Mesendoderm (in vitro differentiated cells): ENCODE results near the gene PRKAG2.

Experiments used
- DNase-seq: peaks from one replicate; pipeline ENCODE4 v3.0.0; 2013
- H2AK5ac ChIP-seq: 2 replicates; pipeline ENCODE4 v1.6.1; 2013; ENCODE audit warnings: low read length, inconsistent platforms
- H2BK120ac ChIP-seq: 2 replicates; pipeline ENCODE4 v1.6.1; 2013; ENCODE audit warnings: low read depth, mild to moderate bottlenecking, low read length, moderate library complexity, mixed read lengths
- H2BK15ac ChIP-seq: replicated peaks from 2 replicates; pipeline ENCODE4 v1.6.1; 2013; ENCODE audit warnings: low read depth, mild to moderate bottlenecking, moderate library complexity
- H2BK5ac ChIP-seq: 2 replicates; pipeline ENCODE4 v1.6.1; 2013; ENCODE audit warnings: low read length, inconsistent platforms
- H3K18ac ChIP-seq: 2 replicates; pipeline ENCODE4 v1.6.1; 2013; ENCODE audit warnings: mild to moderate bottlenecking, low read length, mixed read lengths
- H3K23ac ChIP-seq: one replicate; pipeline ENCODE4 v1.6.1; 2013; ENCODE audit warnings: low read length
- H3K27ac ChIP-seq: 2 replicates; pipeline ENCODE4 v1.5.1; 2013; ENCODE audit warnings: low read depth, mild to moderate bottlenecking, inconsistent platforms, low read length, moderate library complexity
- H3K27me3 ChIP-seq: 2 replicates; pipeline ENCODE4 v1.6.1; 2013; ENCODE audit warnings: low read length, control low read depth, mild to moderate bottlenecking, inconsistent platforms; ENCODE audit not compliant: insufficient read depth, poor library complexity
- H3K36me3 ChIP-seq: 2 replicates; pipeline ENCODE4 v1.6.1; 2013; ENCODE audit warnings: low read length, inconsistent platforms; ENCODE audit not compliant: control insufficient read depth, insufficient read depth
- H3K4ac ChIP-seq: one replicate; pipeline ENCODE4 v1.6.1; 2013; ENCODE audit warnings: low read depth, mild to moderate bottlenecking, low read length, moderate library complexity
- H3K4me1 ChIP-seq: 2 replicates; pipeline ENCODE4 v1.6.1; 2013; ENCODE audit warnings: low read depth, low read length, inconsistent platforms; ENCODE audit not compliant: control insufficient read depth
- H3K4me2 ChIP-seq: 2 replicates; pipeline ENCODE4 v1.6.1; 2013; ENCODE audit warnings: low read length
- H3K4me3 ChIP-seq: 2 replicates; pipeline ENCODE4 v1.5.1; 2013; ENCODE audit warnings: mild to moderate bottlenecking, low read length
- H3K56ac ChIP-seq: one replicate; pipeline ENCODE4 v1.6.1; 2013; ENCODE audit warnings: low read length
- H3K79me1 ChIP-seq: 2 replicates; pipeline ENCODE4 v1.6.1; 2013; ENCODE audit warnings: low read length, inconsistent platforms
- H3K79me2 ChIP-seq: 2 replicates; pipeline ENCODE4 v1.6.1; 2013; ENCODE audit warnings: mild to moderate bottlenecking, low read length; ENCODE audit not compliant: control insufficient read depth, insufficient read depth
- H3K9ac ChIP-seq: 2 replicates; pipeline ENCODE4 v1.6.1; 2013; ENCODE audit warnings: low read length, inconsistent platforms
- H4K5ac ChIP-seq: one replicate; pipeline ENCODE4 v1.6.1; 2013; ENCODE audit warnings: low read length
- H4K8ac ChIP-seq: one replicate; pipeline ENCODE4 v1.6.1; 2013; ENCODE audit warnings: low read depth, mild to moderate bottlenecking, control low read depth, low read length, moderate library complexity
- WGBS: extraction: QIAGEN DNeasy Blood & Tissue Kit; methylation state at CpG from one replicate; pipeline ENCODE4 v1.1.7; 2013; ENCODE audit warnings: low lambda C conversion rate, missing lambda C conversion rate; ENCODE audit not compliant: insufficient coverage; ENCODE audit errors: extremely low coverage; 5-methylcytosine and 5-hydroxymethylcytosine counted together

Gene PRKAG2

DNA sequence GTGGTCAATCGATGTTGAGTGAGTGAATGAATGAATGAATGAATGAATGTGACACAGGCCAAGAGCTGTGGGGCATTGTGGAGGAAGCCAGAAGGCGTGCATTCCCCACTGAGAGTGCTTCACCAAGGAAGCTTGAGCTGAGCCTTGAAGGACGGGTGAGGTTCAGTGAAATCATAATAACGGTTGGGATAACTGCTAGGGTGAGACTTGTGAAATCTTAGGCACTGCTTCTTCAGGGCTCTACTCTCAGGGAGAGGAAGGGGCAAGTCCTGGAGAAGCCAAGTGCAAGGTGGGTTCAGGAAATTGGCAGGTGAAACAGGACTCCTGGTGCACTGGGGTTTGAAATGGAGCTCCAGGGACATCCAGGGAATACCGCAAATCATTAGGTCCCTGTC is 23.7 kb upstream of the PRKAG2 start:
- Histone ChIP-seq H3K4ac (no peak overlapping the region), H3K27ac (no peak overlapping the region), H3K9ac (no peak overlapping the region), H3K4me1 (no peaks in the 10 kb centered on the region), H3K36me3 (no peaks in the 10 kb centered on the region), H4K5ac (no peak overlapping the region), H3K18ac (no peak overlapping the region), H3K79me2 (no peaks in the 10 kb centered on the region), H3K23ac (no peak overlapping the region), H3K4me2 (no peak overlapping the region), H2BK15ac (no peak overlapping the region), H3K79me1 (no peaks in the 10 kb centered on the region), H3K4me3 (no peak overlapping the region), H2BK5ac (no peak overlapping the region), H3K56ac (no peak overlapping the region), H3K27me3 (no peaks in the 10 kb centered on the region), H2BK120ac (no peak overlapping the region), H2AK5ac (no peak overlapping the region), H4K8ac (no peak overlapping the region)
- no CpG with 5 or more reads among the region's 5 CpGs for WGBS
- DNase-seq = no peak

DNA sequence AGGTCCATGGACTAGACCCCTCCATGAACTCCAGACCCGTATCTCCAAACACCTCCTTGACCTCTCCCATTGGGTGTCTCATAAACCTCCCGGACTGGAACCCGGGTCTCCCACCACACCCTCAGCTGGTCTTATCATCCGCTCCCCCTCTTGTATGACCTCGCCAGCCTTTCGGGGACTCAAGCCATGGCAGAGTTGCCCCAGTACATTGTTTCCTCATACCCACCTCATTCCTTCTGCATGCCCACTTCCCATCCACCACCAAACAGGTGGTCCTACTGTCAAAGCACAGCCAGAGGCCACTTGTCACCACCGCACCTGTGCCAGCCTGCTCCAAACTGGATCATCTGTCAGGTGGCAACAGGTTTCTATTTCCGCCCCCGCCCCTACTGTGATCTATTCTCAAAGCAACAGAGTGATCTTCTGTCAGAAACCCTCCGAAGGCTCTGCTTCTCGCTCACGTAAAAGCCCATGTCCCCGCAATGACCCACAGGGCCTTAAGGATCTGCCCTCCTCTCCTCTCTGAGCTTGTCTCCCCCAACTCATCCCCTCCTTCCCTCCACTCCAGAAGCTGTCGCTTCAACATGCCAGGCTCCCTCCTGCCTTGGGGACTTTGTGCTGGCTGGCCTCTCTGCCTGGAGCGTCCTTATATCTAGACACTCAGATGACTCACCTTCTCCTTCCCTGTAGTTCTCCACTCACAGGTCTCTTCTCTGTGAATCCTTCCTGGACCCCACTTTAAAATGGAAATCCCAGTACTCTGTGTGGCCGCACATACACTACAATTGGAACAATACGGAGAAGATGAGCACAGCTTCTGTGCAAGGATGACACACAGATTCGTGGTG is 22.8 kb upstream of the PRKAG2 start:
- H3K9ac ChIP-seq = no peak overlapping the region
- no peak overlapping the region for H3K4ac ChIP-seq
- H3K4me2 ChIP-seq = no peak overlapping the region
- H3K36me3 ChIP-seq = no peaks in the 10 kb centered on the region
- H3K27me3 ChIP-seq = no peaks in the 10 kb centered on the region
- no peaks in the 10 kb centered on the region for H3K79me2 ChIP-seq
- no peak overlapping the region for H3K56ac ChIP-seq
- H3K18ac ChIP-seq = no peak overlapping the region
- H2BK15ac ChIP-seq = no peak overlapping the region
- H2BK120ac ChIP-seq = no peak overlapping the region
- H4K8ac ChIP-seq = no peak overlapping the region
- H3K27ac ChIP-seq = no peak overlapping the region
- H2BK5ac ChIP-seq = no peak overlapping the region
- H3K4me1 ChIP-seq = no peaks in the 10 kb centered on the region
- DNase-seq = no peak
- no peak overlapping the region for H3K23ac ChIP-seq
- H3K4me3 ChIP-seq = no peak overlapping the region
- WGBS = no CpG with 5 or more reads among the region's 18 CpGs
- H3K79me1 ChIP-seq = no peaks in the 10 kb centered on the region
- no peak overlapping the region for H2AK5ac ChIP-seq
- no peak overlapping the region for H4K5ac ChIP-seq

DNA sequence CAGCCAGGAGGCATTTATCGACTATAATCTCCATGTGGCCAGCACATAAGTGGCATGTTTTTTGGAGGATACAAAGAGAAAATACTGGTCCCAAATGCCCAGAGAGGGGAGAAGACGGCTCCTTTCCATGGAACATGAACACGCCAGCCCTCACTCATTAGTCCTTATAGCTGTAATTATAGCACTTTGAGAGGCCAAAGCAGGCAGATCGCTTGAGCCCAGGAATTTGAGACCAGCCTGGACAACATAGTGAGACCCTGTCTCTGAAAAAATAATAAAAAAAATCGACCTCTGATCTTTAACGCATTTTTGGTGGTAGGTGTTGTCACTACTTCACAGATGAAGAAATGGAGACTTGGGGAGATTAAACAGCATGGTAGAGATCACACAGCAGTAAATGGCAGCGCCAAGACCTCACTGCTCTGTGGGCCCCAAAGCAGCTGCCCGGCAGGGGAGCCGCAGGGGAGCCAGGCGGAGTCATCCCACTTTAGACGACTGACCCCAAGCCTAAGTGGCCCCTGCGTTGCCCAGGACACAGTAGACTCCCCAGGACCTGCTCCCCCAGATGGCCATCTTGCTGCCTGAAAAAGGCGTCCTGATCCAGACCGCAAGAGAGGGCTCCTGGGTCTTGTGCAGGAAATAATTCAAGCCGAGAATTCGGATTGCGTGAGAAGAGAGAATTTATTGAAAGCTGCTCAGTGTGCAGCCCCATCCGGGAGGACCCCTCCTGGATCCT is 21.2 kb upstream of the PRKAG2 start:
- WGBS = no CpG with 5 or more reads among the region's 18 CpGs
- Histone ChIP-seq H3K79me2 (no peaks in the 10 kb centered on the region), H2BK15ac (no peak overlapping the region), H3K4ac (no peak overlapping the region), H3K4me1 (no peaks in the 10 kb centered on the region), H2BK5ac (no peak overlapping the region), H4K5ac (no peak overlapping the region), H4K8ac (no peak overlapping the region), H3K4me3 (no peak overlapping the region), H3K23ac (no peak overlapping the region), H3K9ac (no peak overlapping the region), H3K56ac (no peak overlapping the region), H3K18ac (no peak overlapping the region), H3K27ac (no peak overlapping the region), H3K79me1 (no peaks in the 10 kb centered on the region), H2BK120ac (no peak overlapping the region), H3K36me3 (no peaks in the 10 kb centered on the region), H3K4me2 (no peak overlapping the region), H2AK5ac (no peak overlapping the region), H3K27me3 (no peaks in the 10 kb centered on the region)
- DNase-seq = no peak

DNA sequence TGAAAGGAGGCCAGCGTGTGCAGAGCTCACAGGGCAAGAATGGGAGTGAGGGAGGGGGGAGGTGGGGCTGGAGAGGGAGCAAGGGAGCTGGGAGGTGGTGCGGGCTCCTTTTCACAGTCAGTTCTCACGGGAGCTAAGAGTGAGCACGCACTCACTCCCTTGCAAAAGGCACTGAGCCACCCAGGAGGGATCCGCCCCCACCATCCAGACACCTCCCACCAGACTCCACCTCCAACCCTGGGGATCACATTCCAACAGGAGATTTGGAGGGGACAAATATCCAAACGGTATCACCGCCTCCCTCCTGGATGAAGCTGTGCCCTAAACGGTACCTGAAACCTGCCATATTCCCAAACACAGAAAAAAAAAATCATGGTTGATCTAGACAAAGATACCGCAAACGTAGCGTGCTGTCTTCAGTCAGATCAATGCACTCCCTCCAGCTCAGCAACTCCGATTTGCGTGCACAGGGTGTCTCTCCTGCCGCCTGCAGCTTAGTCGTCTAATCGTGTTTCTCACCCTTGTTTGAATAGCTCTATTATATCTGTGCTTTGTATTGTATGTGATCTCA is 20.3 kb upstream of the PRKAG2 start:
- no peak overlapping the region for H3K18ac ChIP-seq
- no peaks in the 10 kb centered on the region for H3K27me3 ChIP-seq
- no peak overlapping the region for H4K5ac ChIP-seq
- no peak overlapping the region for H4K8ac ChIP-seq
- H2BK5ac ChIP-seq = no peak overlapping the region
- H3K4me3 ChIP-seq = no peak overlapping the region
- H3K79me1 ChIP-seq = no peaks in the 10 kb centered on the region
- H3K9ac ChIP-seq = peak overlapping the region; percentile 4
- H3K36me3 ChIP-seq = no peaks in the 10 kb centered on the region
- no peaks in the 10 kb centered on the region for H3K4me1 ChIP-seq
- WGBS = no CpG with 5 or more reads among the region's 16 CpGs
- peak overlapping the region; percentile 28 for H3K4me2 ChIP-seq
- H3K79me2 ChIP-seq = no peaks in the 10 kb centered on the region
- no peak overlapping the region for H3K23ac ChIP-seq
- peak overlapping the region; percentile 26 for H3K56ac ChIP-seq
- no peak overlapping the region for H2BK15ac ChIP-seq
- peak; percentile 39 for DNase-seq
- H2AK5ac ChIP-seq = no peak overlapping the region
- H3K27ac ChIP-seq = no peak overlapping the region
- no peak overlapping the region for H3K4ac ChIP-seq
- no peak overlapping the region for H2BK120ac ChIP-seq

DNA sequence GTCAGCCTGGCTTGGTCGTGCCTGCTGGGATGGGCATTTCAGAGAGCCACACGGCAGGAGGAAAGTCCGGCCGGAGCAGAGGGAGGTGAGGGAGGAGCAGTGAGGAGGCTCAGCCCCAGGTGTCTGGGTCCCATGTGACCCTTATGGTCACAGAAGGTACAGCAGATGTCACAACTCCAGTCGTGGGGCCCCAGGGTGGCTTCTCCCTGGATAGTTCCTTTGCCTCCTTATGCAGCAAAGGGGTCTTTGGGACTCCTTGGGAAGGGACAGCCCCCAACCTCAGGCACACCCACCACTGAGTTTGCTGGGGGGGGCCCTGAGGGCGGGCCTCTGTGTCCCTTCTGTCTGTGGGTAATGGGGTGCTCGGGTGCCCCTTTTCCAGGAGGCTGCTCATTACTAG is 19.6 kb upstream of the PRKAG2 start:
- H3K9ac ChIP-seq = no peak overlapping the region
- no peaks in the 10 kb centered on the region for H3K79me2 ChIP-seq
- H4K8ac ChIP-seq = no peak overlapping the region
- H3K27ac ChIP-seq = no peak overlapping the region
- H2BK5ac ChIP-seq = no peak overlapping the region
- H3K56ac ChIP-seq = no peak overlapping the region
- no peak overlapping the region for H2AK5ac ChIP-seq
- no peak overlapping the region for H3K4me2 ChIP-seq
- H3K36me3 ChIP-seq = no peaks in the 10 kb centered on the region
- H3K18ac ChIP-seq = no peak overlapping the region
- no peak overlapping the region for H3K4me3 ChIP-seq
- WGBS = no CpG with 5 or more reads among the region's 7 CpGs
- H2BK120ac ChIP-seq = no peak overlapping the region
- no peak overlapping the region for H2BK15ac ChIP-seq
- H4K5ac ChIP-seq = no peak overlapping the region
- H3K4me1 ChIP-seq = no peaks in the 10 kb centered on the region
- no peak overlapping the region for H3K4ac ChIP-seq
- no peak for DNase-seq
- no peaks in the 10 kb centered on the region for H3K79me1 ChIP-seq
- H3K23ac ChIP-seq = no peak overlapping the region
- H3K27me3 ChIP-seq = no peaks in the 10 kb centered on the region
